B cell (primary cell): ENCODE results near the gene CDH12.

Experiments
- EZH2 ChIP-seq: IDR thresholded peaks from 2 replicates; pipeline ENCODE4 v1.6.1; 2012; ENCODE audit warnings: borderline replicate concordance, low read depth, mild to moderate bottlenecking, moderate library complexity, low read length; ENCODE audit not compliant: insufficient read depth, poor library complexity, severe bottlenecking
- TF ChIP-seq, protein P1 (sequence below): fragments of 200-600 bp; IDR thresholded peaks from one replicate; pipeline ENCODE4 v1.8.0; 2022; ENCODE audit warnings: antibody characterized with exemption, mild to moderate bottlenecking

- TF ChIP-seq EZH2, result no peak
- TF ChIP-seq, protein P1, sequence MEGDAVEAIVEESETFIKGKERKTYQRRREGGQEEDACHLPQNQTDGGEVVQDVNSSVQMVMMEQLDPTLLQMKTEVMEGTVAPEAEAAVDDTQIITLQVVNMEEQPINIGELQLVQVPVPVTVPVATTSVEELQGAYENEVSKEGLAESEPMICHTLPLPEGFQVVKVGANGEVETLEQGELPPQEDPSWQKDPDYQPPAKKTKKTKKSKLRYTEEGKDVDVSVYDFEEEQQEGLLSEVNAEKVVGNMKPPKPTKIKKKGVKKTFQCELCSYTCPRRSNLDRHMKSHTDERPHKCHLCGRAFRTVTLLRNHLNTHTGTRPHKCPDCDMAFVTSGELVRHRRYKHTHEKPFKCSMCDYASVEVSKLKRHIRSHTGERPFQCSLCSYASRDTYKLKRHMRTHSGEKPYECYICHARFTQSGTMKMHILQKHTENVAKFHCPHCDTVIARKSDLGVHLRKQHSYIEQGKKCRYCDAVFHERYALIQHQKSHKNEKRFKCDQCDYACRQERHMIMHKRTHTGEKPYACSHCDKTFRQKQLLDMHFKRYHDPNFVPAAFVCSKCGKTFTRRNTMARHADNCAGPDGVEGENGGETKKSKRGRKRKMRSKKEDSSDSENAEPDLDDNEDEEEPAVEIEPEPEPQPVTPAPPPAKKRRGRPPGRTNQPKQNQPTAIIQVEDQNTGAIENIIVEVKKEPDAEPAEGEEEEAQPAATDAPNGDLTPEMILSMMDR, result no peak
These were observed 393.0 kb downstream of the CDH12 start for GRCh38 chr5:22460189-22460588.
